ENCODE data around the gene TXNRD3.

The TXNRD3 gene

GRCh38 chr3:126671521-126671920, 16.6 kb upstream of the TXNRD3 start:
- no peak for DNase-seq

GRCh38 chr3:126668450-126669401, 13.8 kb upstream of the TXNRD3 start:
- DNase-seq = no peak

GRCh38 chr3:126667631-126668449, 12.9 kb upstream of the TXNRD3 start:
- DNase-seq = no peak

DNA sequence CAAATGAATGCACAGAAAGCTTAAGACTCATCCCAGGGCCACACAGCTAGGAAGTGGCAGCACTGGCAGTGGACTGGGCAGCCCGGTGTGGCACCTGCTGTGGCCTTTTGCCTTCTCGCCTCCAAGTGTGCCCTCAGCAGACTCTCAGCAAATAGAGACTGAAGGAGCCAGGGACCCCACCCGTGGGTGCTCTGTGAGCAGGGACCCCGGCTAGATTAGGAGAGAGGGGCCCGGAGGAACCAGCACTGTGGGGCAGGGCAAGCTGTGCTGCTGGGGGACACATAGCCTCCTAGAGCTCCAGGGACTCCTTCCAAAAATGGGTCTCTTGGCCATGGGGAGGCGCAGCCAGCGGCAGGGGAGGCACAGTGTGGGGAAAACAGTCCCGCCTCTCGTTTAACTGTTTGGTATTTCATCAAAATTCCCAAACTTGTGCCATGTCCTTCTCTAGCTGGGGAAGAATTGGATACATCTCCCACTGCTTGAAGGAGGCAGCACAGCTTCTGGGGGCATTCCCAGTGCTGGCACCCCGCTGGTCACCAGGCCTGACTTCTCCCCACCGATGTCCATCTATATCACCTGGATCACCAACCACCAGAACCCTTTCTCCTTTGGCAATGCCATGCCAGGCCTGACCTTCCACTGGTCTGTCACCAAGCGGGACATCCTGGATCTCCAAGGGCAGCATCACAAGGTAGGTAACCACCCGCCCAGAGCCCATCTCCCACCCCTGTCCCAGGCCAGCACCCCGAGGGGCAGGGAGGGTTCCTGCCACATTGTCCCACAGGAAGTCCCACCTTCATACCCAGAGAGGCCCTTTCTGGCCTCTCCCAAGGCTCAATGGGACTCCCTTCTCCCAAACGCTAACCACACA, 12.0 kb upstream of the TXNRD3 start:
- DNase-seq = no peak

GRCh38 chr3:126665959-126666657, 11.2 kb upstream of the TXNRD3 start:
- no peak for DNase-seq

- DNase-seq = no peak
Measured at GRCh38 chr3:126665221-126665936, 10.5 kb upstream of the TXNRD3 start.

DNA sequence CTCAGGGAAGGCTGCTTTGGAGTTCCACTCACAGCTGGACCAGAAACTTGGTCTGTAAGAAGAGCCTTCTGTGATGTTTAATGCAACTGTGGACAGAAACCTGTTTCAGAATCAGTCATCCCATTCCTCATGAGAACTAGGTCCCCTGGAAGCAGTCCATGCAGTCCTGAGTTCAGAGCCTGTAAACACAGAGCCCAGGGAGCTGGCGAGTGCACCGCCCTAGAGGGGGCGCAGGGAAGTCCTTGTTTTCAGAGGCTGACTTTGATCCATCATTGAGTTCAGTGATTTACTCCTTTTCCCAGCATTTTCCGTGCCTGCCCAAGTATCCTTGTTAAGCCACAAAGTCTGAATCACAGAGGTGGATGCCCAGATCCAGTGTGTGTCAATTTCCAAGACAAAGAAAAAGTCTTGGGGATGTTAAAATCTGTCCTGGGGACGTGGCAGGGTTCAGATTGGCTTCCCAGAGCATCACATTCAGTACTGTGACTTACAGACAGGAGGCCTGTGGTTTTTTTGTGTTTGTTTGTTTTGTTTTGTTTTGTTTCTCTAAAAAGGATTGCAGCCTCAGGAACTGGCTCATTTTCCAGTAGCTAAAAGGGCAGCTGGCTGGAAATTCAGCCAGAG, 9.8 kb upstream of the TXNRD3 start:
- DNase-seq = no peak

DNA sequence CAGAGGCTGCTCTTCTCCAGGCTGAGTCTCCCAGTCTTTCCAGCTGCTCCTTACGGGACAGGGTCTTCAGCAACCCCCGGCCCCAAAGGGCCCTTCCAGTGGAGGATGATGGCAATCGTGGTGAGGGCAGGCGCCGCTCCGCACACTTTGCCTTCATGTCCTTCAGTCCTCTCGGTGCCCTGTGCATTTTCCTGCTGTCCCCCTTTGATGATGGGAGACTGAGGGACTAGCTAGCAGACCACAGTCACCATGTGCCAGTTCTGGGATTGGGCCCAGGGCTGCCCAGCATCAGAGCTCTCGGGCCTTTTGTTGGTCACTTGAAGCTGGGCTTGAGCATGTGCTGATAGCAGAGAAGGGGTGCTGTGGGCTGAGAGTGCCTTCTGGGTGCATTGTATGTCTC, 8.8 kb upstream of the TXNRD3 start:
- no peak for DNase-seq

GRCh38 chr3:126663257-126663656, 8.3 kb upstream of the TXNRD3 start:
- no peak for DNase-seq

DNA sequence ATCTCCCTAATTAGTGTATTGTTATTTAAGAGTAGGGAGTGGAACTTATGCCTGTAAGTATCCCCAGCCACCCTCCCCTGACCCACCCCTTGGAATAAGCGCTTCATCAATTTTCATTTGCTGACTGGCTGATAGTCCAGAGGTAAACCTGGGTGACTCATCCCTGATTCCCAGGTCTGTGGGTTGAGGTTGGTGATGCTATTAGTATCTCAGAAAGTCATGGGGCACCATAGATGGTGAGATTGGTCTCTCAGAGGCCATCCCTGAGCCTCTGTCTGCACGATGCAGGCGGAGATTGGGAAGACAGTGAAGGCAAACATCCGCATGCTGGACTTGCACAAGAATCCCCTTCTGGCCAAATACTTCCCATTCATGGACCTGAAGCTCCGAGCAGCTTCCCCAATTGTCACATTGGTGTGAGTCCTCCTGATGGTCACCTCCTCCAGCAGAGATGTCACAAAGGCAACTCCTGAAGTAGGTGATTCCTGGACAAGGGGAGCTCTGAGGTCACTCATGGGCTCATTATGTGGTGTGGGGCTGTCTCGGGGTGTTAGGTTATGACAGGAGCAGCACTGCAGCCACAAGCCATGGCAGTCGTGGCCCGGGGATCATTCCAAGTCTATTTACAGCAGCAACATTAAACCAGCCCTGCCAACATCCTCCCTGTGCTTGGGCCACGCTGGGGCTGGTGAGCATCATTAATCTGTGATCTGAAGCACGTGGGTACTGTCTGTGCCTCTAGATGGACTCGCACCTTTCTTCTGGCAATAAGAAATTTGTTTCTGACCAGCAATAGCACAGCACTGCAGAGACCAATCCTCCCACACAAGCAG, 6.8 kb upstream of the TXNRD3 start:
- no peak for DNase-seq

GRCh38 chr3:126659915-126660886, 5.3 kb upstream of the TXNRD3 start:
- DNase-seq = no peak

DNA sequence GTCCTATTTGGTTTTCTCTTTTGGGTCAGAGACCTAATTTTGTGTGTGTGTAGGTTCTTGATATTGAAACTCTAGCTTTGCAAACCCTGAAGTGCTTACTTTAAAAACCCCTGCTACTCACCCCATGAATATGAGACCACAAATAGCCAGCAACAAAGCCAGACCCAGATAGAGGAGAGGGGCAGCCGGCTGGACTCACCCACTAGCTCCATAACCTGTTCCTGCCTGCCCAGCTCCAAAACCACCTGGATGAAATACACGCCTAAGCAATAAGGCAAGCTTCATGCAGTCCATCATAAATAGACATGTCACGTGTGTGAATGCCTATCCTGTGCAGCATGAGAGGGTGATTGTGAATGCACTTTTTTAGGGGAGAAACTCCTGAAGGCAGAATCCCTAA, 3.7 kb upstream of the TXNRD3 start:
- DNase-seq = no peak

DNA sequence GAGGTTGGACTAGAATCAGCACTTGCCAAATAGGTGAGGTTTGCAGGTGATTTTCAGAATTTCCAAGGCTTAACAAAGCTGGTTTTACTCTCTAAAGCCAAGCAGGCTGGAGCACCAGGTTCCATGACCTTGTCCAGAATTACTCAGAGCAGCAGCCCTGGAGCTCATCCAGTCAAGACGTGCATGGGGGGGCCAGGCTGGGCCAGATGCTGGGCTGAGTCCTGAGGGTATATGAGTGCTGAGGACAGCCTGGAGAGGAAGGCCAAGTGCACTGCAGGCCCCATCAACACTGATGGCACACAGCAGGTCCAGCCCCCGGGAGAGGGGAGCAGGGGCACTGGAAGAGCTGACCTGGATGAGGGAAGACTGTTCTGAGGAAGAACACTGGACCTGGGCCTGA, 3.0 kb upstream of the TXNRD3 start:
- no peak for DNase-seq

- no peak for DNase-seq
Measured at GRCh38 chr3:126656371-126657134, 1.6 kb upstream of the TXNRD3 start.

GRCh38 chr3:126655887-126656286, 963 bp upstream of the TXNRD3 start:
- no peak for DNase-seq

- no peak for DNase-seq
Measured at GRCh38 chr3:126649556-126650092, 5.3 kb downstream of the TXNRD3 start.

- no peak for DNase-seq
Measured at GRCh38 chr3:126646674-126647073, 8.2 kb downstream of the TXNRD3 start.

GRCh38 chr3:126644615-126645014, 10.3 kb downstream of the TXNRD3 start:
- DNase-seq = no peak

Data from activated CD4-positive, alpha-beta T cell treated with anti-CD3 and anti-CD28 coated beads, Interleukin-2, amount 50 U/mL, for 48 hours (primary cell).